CD4-positive, alpha-beta T cell treated with Interleukin-6 for 4 hours (primary cell): Measurements from ENCODE around the gene RABGAP1L.
A peak's percentile ranks its signal among the peaks of the same experiment; 100 is the strongest.

Source experiments
- DNase-seq: peaks from one replicate; pipeline ENCODE4 v3.0.0-alpha.2; 2020; ENCODE audit warnings: mixed read lengths

Gene RABGAP1L

GRCh38 chr1:174954073-174954460 is 794.7 kb downstream of the RABGAP1L start:
- no peak for DNase-seq

DNA sequence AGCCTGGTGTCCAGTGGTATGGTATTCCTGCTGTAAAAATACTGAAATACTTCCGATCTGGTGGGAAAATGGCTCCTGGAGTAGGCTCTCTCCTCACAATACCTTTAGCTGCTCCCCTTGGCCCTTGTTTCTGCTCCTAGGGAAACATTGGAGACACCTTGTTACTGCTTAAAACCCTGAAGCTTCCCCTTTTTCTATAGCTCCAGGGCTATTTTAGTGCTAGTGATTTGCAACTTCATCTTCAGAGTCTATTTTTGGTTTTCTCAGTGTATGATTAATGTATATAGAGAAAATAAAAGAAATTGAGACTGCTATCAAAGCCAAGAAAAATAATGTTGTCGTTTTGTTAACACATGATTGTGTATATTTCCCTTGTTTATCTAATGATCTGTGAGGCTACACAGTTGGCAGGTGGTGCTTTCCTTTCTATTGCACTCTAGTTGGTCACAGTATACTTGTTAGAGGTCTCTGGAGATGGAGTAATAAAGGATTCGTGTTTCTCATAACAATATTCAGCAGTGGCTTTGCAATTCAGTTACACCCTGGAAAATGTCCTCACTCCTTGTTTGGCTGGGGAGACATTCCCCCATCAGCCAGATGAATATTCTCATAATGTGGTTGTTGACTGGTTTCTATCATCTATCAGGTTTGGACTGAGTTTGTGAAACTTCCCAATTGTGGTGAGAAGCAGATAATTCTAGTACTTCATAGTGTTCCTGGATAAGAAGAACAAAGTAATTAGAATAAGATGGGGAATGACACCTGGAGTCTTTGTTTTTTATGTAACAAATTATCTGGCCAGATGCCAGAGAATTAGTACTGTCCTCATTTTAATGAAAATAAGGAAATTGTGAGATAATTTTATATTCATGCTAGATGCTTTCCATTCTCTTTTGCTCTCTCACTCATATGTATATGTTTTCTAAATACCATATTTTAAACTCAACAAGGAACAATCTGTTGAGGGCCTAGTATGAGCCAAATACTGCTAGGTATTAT is 795.6 kb downstream of the RABGAP1L start:
- DNase-seq: no peak

DNA sequence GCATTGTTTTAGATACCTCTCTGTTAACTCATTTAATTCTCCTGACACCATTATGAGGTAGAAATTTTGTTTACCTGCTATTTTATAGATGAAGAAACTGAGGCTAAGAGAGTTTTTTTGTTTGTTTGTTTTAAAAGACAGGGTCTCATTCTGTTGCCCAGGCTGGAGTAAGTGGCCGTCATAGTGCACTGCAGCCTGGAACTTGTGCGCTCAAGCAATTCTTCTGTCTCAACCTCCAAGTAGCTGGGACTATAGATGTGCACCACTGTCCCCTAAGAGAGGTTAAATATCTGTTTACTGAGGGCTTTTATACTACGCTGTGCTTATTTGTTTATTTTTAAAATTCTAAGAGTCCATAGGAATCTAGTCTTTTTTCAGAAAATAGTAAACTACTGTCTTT is 796.8 kb downstream of the RABGAP1L start:
- DNase-seq: no peak

- DNase-seq: no peak
These were observed 797.7 kb downstream of the RABGAP1L start for GRCh38 chr1:174956976-174957375.

DNA sequence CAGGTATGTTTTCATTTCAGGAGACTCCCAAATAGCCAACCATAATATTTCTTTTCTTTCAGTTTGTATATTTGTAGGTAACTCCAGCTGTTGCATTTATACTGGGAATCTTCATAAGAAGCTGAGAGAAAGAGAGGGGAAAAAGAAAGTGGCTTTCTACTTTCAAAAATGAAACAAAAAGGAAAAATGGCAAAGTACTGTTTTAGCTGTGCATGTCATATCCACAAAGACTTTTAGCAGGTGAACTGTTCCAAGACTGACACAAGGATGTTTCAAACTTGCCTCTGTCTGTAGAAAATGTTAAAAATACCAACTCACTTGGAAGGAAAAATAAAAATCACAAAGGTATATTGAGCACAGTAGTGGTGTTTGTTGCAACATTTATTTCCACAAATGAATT is 798.5 kb downstream of the RABGAP1L start:
- DNase-seq: no peak

GRCh38 chr1:174958396-174958795 is 799.1 kb downstream of the RABGAP1L start:
- no peak for DNase-seq

DNA sequence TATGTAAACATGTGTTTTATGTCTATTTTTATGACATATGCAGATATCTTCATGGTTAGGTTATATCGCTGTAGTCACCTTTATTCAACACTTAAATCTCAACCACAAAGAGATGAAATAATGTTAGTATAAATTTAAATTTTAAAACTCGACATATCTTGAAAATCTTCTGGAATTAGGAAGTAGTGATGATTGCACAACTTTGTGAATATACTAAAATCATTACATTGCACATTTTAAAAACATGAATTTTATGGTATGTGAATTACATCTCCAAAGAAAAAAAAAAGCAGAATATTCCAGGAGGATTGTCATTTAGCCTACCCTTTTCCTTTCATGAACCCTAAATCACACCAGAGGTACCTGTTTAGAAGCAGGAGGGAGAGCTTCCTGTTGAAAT is 801.0 kb downstream of the RABGAP1L start:
- DNase-seq: no peak

GRCh38 chr1:174963529-174964125 is 804.3 kb downstream of the RABGAP1L start:
- peak; percentile 19 for DNase-seq

- DNase-seq: peak; percentile 39
These were observed 805.1 kb downstream of the RABGAP1L start for GRCh38 chr1:174964261-174964971.

GRCh38 chr1:174964972-174965361 is 805.6 kb downstream of the RABGAP1L start:
- DNase-seq: peak; percentile 15

- DNase-seq: peak; percentile 55
These were observed 806.2 kb downstream of the RABGAP1L start for GRCh38 chr1:174965362-174966007.

DNA sequence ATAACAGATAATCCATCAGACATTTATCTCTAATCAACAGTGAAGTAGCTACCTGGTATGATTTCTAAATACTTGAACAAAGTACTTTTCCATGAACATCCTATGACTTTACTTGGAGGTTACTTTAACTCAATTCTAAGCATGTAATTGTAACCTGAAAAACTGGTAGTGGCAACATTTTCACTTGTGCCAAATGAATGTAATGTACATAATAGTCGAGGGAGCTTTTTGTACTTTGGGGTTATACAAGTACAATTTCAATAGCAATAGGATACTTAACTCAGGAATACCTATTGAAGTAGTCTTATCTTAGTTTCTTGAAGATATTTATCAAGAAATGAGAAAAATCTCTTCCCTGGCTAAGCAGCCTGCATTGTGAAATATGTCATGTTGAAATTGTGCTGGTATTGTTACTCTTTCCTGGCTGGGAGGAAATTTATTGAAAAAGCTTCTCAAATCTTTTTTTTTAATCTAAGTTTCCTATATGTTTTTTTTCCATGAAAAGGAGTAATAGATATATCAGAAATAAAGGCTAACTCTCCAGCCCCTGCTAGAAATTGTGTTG is 806.8 kb downstream of the RABGAP1L start:
- DNase-seq: no peak

- no peak for DNase-seq
These were observed 808.8 kb downstream of the RABGAP1L start for GRCh38 chr1:174967845-174968705.

GRCh38 chr1:174968750-174969244 is 809.5 kb downstream of the RABGAP1L start:
- DNase-seq: peak; percentile 40

DNA sequence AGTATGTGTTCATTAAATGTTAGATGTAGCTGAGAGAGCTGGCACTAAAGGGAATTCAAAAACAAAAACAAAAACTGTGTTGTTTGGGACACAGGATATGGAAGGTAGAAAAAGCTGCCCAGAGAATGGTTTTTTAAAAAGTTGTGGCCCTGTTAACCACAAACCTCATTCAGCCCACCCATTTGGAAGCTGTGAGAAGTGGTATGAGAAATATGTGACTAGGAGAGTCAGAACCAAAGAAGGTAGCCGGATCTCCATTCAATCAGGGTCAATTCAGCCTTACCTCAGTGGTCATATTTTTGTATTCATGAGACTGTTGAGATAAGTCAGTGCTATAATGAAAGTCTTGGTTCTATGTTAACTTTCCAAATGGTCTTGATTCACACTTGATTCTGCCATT is 810.7 kb downstream of the RABGAP1L start:
- DNase-seq: no peak

GRCh38 chr1:174971466-174971865 is 812.1 kb downstream of the RABGAP1L start:
- DNase-seq: no peak

GRCh38 chr1:174971902-174972301 is 812.6 kb downstream of the RABGAP1L start:
- DNase-seq: no peak

- DNase-seq: no peak
These were observed 815.4 kb downstream of the RABGAP1L start for GRCh38 chr1:174974711-174975119.

DNA sequence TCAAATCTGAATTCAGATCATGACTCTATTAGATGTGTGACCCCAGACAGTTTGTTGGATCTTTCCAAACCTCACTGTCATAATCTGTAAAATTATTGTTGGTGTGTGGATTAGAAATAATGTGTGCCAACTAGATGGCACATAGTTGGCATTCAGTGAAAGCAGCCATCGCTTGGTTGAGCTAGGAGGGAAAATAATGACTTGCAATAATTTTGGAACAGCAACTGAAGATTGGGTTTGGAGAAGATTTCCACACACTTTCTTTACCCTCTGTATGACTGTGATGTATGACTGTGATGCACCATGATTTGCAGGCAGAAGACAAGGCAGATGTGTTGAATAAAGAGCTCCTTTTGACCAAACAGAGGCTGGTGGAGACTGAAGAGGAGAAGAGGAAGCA is 816.4 kb downstream of the RABGAP1L start:
- no peak for DNase-seq

GRCh38 chr1:174976436-174977108 is 817.3 kb downstream of the RABGAP1L start:
- DNase-seq: peak; percentile 28
